GM18507 (cell line): ENCODE data around the gene EIF2S3B.

ENCODE experiments used
- DNase-seq: peaks from one replicate; pipeline ENCODE4 v3.0.0; 2011; ENCODE audit warnings: low read depth; ENCODE audit not compliant: insufficient read length; ENCODE audit errors: extremely low spot score
- FAIRE-seq: peaks from 2 replicates; lab custom pipeline; 2011; peaks lifted over from hg19 to GRCh38; lab: Jason Lieb, UNC

The EIF2S3B gene

DNA sequence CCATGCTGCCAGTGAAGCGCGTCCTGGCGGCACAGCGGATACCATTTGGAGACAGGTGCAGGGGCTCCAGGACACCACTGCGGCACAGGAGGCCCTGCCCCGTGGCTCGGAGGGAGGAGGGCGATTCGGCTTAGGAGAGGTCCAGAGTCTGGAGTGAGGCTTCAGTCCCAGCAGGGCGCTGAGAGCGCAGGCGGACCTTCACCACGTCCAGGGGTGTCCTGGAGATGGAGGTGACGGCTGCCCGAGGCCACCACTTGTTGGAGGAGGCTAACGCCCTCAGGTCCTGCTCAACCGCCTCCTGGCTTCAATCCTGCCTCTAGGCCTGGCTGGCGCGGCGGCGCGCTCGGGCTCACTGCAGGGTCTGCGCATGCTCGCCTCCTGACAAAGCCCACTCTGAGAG, 45.7 kb downstream of the EIF2S3B start:
- FAIRE-seq = no peak

DNA sequence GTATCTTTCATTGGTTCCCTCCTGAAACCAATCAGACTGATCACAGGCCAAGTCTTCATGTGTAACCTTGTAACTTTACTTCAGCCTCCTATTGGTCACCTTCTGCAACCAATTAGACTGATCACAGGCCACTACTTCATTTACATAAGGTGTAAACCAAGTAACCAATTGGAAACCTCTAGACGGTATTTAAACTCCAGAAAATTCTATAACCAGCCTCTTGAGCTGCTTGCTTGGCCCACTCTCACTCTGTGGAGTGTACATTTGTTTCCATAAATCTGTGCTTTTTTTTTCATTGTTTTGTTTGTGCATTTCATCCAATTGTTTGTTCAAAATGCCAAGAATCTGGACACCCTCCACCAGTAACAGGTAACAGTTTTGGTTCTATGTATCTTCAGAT, 47.5 kb downstream of the EIF2S3B start:
- FAIRE-seq (no peak), DNase-seq (no peak)

More for the DNA sequence above, 45.7 kb downstream of the EIF2S3B start:
- no peak for DNase-seq

DNA sequence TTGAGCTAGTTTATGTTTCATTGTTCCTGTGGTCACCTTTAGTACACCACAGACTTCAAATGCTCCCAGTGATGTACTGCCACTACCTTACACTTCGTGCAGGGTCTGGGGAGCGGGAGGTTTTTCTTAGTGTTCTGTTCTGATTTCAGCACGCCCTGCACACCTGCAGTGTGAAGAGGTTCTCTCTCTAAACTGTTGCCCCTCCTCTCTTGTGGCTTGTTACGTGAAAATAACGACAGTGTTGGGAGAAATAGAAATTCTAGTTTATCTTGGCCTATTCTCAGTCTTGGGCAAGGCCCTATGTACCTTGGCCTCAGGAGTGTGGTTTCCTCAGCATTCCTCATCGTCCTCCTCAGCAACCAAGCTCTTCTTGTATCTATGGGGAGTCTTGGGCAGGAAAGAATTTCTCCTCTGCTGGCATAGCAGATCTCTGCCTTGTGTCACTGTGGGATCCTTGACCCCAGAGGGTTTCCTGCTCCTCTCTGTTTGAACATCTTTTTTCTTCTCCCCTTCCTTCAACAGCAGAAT, 48.6 kb downstream of the EIF2S3B start:
- no peak for DNase-seq
- FAIRE-seq = no peak

DNA sequence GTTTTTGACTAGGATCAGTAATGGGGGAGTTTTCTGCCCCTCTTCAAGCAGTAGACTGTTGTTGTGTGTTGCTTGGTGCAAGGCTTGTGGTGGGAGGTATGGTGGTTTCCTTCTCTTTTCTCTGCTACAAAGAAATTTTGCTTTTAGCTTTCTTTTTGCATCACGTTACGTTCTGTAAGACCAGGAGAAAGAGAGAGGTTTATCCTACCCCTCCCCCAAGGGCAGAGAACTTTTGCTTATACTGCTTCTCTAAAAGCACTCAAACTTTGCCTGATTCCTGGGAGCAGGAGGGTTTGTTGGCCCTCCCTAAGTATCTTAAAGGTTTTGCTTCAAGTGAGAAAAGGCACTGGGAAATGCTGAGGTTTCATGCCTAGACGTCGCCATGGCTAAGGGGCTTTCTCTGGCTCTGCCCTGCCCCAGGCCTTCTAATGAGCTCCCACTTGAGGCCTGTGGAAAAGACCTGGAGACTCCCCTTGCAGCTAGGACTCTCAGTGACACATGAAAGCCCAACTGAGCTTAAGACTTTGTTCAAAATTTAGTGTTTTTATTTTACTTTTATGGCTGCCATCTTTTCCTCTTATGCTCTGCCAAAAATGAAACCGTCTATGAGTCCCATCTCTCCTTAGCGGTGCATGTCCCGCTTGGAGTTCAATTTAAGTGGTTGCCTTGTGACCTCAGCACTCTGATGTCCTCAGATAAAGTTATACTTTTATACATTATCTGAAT, 49.2 kb downstream of the EIF2S3B start:
- FAIRE-seq (no peak), DNase-seq (no peak)

DNA sequence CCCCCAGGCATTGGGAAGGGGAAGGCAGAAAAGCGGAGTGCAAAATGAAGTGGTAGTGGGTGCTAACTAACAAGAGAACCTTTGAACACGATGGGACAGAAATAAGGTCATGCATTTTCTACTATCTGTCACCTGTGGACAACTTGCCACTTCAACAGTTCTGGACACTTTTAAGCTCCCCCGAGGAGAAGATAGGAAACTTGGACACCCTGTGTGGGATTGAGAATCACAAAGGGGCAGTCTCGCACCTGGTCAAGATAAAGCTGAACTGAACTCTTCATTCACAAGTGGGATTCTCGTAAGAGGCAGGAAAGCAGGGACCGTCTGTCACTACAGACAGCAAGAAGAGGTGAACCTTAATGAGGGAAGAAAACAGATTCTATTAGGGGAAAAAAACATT, 51.6 kb downstream of the EIF2S3B start:
- no peak for DNase-seq
- FAIRE-seq = no peak

DNA sequence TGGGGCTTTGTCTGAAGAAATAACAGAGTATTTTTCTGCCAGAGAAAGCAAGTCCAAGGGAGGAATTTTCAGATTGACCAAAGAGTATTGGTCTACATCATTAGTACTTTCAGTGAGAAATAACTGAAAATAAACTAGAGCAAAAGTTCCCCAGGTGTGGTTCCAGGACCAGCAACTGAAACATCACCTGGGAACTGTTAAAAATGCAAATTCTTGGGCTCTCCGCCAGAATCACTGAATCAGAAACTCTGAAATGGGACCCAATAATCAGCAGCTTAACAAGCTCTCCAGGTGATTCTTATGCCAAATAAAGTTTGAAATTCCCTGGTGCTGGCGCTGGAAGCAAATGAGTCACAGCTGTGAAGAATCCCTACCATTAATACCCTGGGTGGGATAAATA, 52.1 kb downstream of the EIF2S3B start:
- FAIRE-seq = peak; percentile 54

More for the DNA sequence above, 52.1 kb downstream of the EIF2S3B start:
- DNase-seq = no peak
